Adrenal gland (tissue), 12 donors: ENCODE measurements around the gene TIMM44. TPM values are rescaled to one million over a fixed set of nuclear protein-coding genes. Genes with fewer than 3 reads are reported as not detected.

ENCODE experiments used
- DNase-seq, 7 donors: peaks; one replicate each; pipeline ENCODE4 v3.0.0-alpha.2; 2019 to 2020
- H3K27ac ChIP-seq, 5 donors: fragments of 200-600 bp; sonication (generic) in 4 of 5; 1 replicate in 3 of 5; 2 replicates in 2 of 5; pipeline versions ENCODE4 v1.5.1 to v1.8.0; 2016 to 2020; ENCODE audit warnings: mild to moderate bottlenecking in 1 of 5
- H3K27me3 ChIP-seq: fragments of 200-600 bp; 2 replicates; pipeline ENCODE4 v1.8.0; 2021
- H3K36me3 ChIP-seq, 2 donors: fragments of 200-600 bp; replicated peaks in 1 of 2; 1 replicate in 1 of 2; 2 replicates in 1 of 2; pipeline versions ENCODE4 v1.5.1 to v1.8.0; 2018 to 2022
- H3K4me1 ChIP-seq, 2 donors: fragments of 200-600 bp; replicated peaks in 1 of 2; 1 replicate in 1 of 2; 2 replicates in 1 of 2; pipeline versions ENCODE4 v1.5.1 to v1.8.0; 2018 to 2021
- H3K4me3 ChIP-seq, 4 donors: fragments of 200-600 bp; sonication (generic) in 3 of 4; one replicate each; pipeline ENCODE4 v1.5.1; 2016 to 2018
- H3K9me3 ChIP-seq, 3 donors: fragments of 200-600 bp; sonication (generic) in 1 of 3; replicated peaks in 1 of 3; 1 replicate in 2 of 3; 2 replicates in 1 of 3; pipeline versions ENCODE4 v1.5.1 to v1.8.0; 2016 to 2021
- CTCF ChIP-seq, 6 experiments: fragments of 450-650 bp in 4 of 6; fragments of 200-600 bp in 2 of 6; sonication (generic) in 1 of 6; IDR thresholded peaks; 1 replicate in 5 of 6; 2 replicates in 1 of 6; pipeline versions ENCODE4 v1.5.1 to v1.8.0; 2016 to 2021; ENCODE audit warnings: antibody characterized with exemption in 6 of 6, mild to moderate bottlenecking in 2 of 6, moderate library complexity in 1 of 6
- POLR2A ChIP-seq, 2 donors: fragments of 450-650 bp; IDR thresholded peaks; one replicate each; pipeline ENCODE4 v1.6.1; 2017; ENCODE audit warnings: antibody characterized with exemption in 2 of 2, mild to moderate bottlenecking in 2 of 2, moderate library complexity in 1 of 2
- WGBS, 4 donors: extraction: QIAGEN DNeasy Blood & Tissue Kit in 2 of 4; methylation state at CpG; one replicate each; pipeline versions ENCODE4 v1.1.5 to v1.1.7; 2013 to 2017; 5-methylcytosine and 5-hydroxymethylcytosine counted together
- intact Hi-C, 2 donors: fragments of 100-400 bp; cut with DNase I; formaldehyde crosslinking; loops; one replicate each; pipeline versions ENCODE4 v1.14.1 to v1.15.0; 2022 to 2023
- polyA plus RNA-seq, 3 donors: library from polyadenylated mRNA; stranded (reverse); fragments of 200-250 nt in 2 of 3; fragments of 350-450 nt in 1 of 3; fragmentation: Illumina TruSeq in 1 of 3; extraction: RNeasy Lipid Tissue Mini Kit (QIAGEN cat#74804) in 1 of 3; gene quantifications; one replicate each; pipeline ENCODE4 v1.2.3, GENCODE V29; 2013 to 2014
- total RNA-seq, 9 donors: library from RNA; depleted of rRNA in 4 of 9; stranded (reverse); fragments of >200 nt in 4 of 9; fragments of 120-200 nt in 1 of 9; fragmentation: NEBNext Ultra II Directional in 1 of 9; extraction: Animal tissue kit (Norgen Biotek cat#: 25700) in 1 of 9; gene quantifications; one replicate each; pipeline versions ENCODE4 v1.1.0 to v1.2.4, GENCODE V29; 2013 to 2023
- donor health status: healthy with polysubstance abuse.
- donor health status: Bipolar disorder and iron deficiency.
- donor health status: DM: yes; HTN: yes; CAD: no.
- donor health status: DM: no; HTN: no; CAD: no.
- donor health status: DM: no; HTN: no; CAD: no.
- donor health status: DM: yes; HTN: yes; CAD: no.

The TIMM44 gene
- total and polyA plus RNA-seq, 12 donors, result 48.1 to 218 (median 60.8) TPM

DNA sequence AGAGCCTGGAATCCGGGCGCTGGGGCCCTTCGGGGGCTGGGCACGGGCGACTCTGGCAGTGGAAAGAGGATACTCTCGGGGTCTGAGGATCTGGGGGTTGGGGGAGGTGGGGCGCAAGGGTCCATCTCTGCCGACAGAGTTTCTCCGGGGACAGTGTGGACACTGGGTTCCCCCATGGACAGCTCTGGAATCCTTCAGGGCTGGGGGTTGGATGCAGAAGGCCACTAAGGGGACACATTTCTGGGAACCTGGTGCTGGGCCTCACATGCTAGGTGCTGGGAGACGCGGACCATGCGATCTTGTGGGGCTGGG is 26.6 kb downstream of the TIMM44 start:
- DNase-seq, result peak in 1 of 7 donors; percentile 20
- WGBS, 4 donors, result 6 to 40% (median 18%) methylated on average over 3 to 12 of the region's 12 CpGs
- Histone ChIP-seq H3K9me3 (no peaks in the 10 kb centered on the region), H3K36me3 (peaks cover 0 to 13% of the 10 kb centered on the region in 2 donors), H3K4me1 (peaks cover 21 to 31% of the 10 kb centered on the region in 2 donors), H3K27me3 (peaks cover 25% of the 10 kb centered on the region), H3K27ac (peak overlapping the region in 1 of 5 donors; percentile 68), H3K4me3 (peak overlapping the region in 1 of 4 donors; percentile 32)
- TF ChIP-seq POLR2A (IDR thresholded peaks at IDR 0.05) (no peak), CTCF (IDR thresholded peaks at IDR 0.05) (no peak)
- intact Hi-C loops, result no loop called here

DNA sequence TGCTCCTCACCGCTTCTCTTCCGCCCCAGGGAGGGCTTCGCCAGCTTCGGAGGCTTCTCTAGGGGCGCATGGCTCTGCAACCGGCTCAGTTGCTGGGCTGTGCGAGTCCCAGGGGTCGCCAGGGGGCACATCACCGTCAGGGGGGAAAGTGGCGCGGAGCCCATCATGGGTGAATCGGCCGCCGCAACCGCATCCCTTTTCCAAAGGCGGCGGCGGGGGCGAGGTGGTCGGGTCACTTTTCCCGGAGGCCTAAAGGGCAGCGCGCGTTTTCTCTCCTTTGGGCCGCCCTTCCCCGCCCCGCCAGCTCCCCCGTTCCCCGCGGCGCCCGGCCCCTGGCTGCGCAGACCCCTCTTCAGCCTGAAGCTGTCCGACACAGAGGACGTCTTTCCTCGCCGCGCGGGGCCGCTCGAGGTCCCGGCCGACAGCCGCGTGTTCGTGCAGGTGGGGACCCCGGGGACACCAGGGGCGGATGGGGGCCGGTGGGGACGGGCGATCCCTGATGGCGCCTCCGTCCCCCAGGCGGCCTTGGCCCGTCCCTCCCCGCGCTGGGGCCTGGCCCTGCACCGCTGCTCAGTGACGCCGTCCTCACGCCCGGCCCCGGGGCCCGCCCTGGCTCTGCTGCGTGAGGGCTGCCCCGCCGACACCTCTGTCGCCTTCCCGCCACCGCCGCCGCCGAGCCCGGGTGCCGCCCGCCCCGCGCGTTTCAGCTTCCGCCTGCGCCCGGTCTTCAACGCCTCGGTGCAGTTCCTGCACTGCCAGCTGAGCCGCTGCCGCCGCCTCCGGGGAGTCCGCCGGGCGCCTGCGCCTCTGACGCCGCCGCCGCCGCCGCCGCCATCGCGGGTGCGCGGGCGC is 27.1 kb downstream of the TIMM44 start:
- intact Hi-C loops, result no loop called here
- WGBS, 4 donors, result 1 to 4% (median 3%) methylated on average over 4 to 104 of the region's 104 CpGs
- peak overlapping the region in 1 of 5 donors; percentile 68 for H3K27ac ChIP-seq
- peak in 2 of 7 donors; percentile 32 to 62 for DNase-seq
- H3K36me3 ChIP-seq, result peaks cover 0 to 18% of the 10 kb centered on the region in 2 donors
- peak in 1 of 2 donors; percentile 6 for TF ChIP-seq POLR2A (IDR thresholded peaks at IDR 0.05)
- TF ChIP-seq CTCF (IDR thresholded peaks at IDR 0.05), result no peak
- H3K4me3 ChIP-seq, result peak overlapping the region in 1 of 4 donors; percentile 31
- H3K9me3 ChIP-seq, result no peaks in the 10 kb centered on the region
- H3K27me3 ChIP-seq, result peaks cover 25% of the 10 kb centered on the region
- H3K4me1 ChIP-seq, result peaks cover 16 to 25% of the 10 kb centered on the region in 2 donors

DNA sequence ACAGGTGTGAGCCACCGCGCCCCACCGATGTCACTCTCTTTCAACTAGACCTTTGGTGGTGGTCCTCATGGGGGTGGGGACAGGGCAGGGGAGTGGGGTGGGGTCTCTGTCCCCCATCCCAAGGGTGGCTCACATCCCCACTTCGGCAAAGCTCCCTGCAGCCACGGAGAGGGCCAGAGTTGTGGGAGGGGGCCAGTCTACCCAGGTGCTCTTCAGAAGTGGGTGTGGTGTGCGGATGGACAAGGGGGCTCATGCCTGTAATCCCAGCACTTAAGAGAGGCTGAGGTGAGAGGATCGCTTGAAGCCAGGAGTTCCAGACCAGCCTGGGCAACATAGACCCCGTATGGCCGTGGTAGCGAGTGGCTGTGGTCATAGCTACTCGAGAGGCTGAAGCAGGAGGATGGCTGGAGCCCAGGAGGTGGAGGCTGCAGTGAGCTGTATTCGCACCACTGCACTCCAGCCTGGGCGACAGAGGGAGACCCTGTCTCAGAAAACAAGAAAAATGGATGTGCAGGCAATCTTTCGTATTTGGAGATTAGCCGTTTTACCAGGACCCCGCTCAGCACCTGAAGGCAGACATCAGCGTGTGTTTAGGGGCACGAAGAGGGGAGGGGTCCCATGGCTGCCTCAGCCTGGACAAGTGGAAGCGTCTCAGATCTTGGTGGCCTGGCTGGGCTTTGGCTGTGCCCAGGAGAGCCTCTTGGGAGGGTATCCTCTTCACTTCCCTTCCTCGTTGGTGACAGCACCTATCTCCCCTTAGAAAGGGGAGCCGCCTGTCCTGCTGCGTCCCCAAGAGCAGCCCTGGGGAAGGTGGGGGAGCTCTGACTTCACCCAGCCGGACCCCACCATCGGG is 28.0 kb downstream of the TIMM44 start:
- Histone ChIP-seq H3K27me3 (peaks cover 25% of the 10 kb centered on the region), H3K27ac (peak overlapping the region in 1 of 5 donors; percentile 68), H3K9me3 (no peaks in the 10 kb centered on the region), H3K36me3 (peaks cover 0 to 26% of the 10 kb centered on the region in 2 donors), H3K4me1 (peaks cover 12 to 20% of the 10 kb centered on the region in 2 donors), H3K4me3 (no peak overlapping the region)
- WGBS, 4 donors, result 44 to 50% (median 49%) methylated on average over 22 to 24 of the region's 24 CpGs
- no peak for TF ChIP-seq POLR2A (IDR thresholded peaks at IDR 0.05)
- TF ChIP-seq CTCF (IDR thresholded peaks at IDR 0.05), result no peak
- peak in 2 of 7 donors; percentile 26 to 57 for DNase-seq
- intact Hi-C loops, result no loop called here

GRCh38 chr19:7914598-7915045 is 28.8 kb downstream of the TIMM44 start, which contains the start of gene TGFBR3L:
TGFBR3L (plus strand) TSS chr19:7914830.
- TF ChIP-seq CTCF (IDR thresholded peaks at IDR 0.05) (no peak), POLR2A (IDR thresholded peaks at IDR 0.05) (no peak)
- 23 to 45% (median 42%) methylated on average over 9 to 12 of the region's 12 CpGs for WGBS, 4 donors
- no peaks in the 10 kb centered on the region for H3K9me3 ChIP-seq
- H3K27ac ChIP-seq, result no peak within 1 kb of the TSS
- H3K27me3 ChIP-seq, result peaks cover 25% of the 10 kb centered on the region
- intact Hi-C loops, result no loop called here
- peaks cover 0 to 35% of the 10 kb centered on the region in 2 donors for H3K36me3 ChIP-seq
- peak in 2 of 7 donors; percentile 28 to 61 for DNase-seq
- peaks cover 12 to 15% of the 10 kb centered on the region in 2 donors for H3K4me1 ChIP-seq
- no peak within 1 kb of the TSS for H3K4me3 ChIP-seq
